GM21576 (cell line): ENCODE results near the gene OVOL3.

Experiments
- ATAC-seq: cut with Tn5 transposase; IDR thresholded peaks from one replicate; pipeline ENCODE4 v1.9.1; 2021; ENCODE audit warnings: mild to moderate bottlenecking, moderate library complexity; ENCODE audit not compliant: unreplicated experiment

The OVOL3 gene

GRCh38 chr19:36160821-36161596 is 50.1 kb downstream of the OVOL3 start:
- ATAC-seq, result no peak
